HepG2 (cell line): ENCODE measurements around the gene SMTNL1. TPM values are rescaled to one million over a fixed set of nuclear protein-coding genes. Genes with fewer than 3 reads are reported as not detected.

Experiments used
- ARHGAP35 ChIP-seq: sonication (generic); formaldehyde crosslinking; IDR thresholded peaks from 2 replicates; pipeline ENCODE4 v1.9.0; 2022; ENCODE audit warnings: mild to moderate bottlenecking, inconsistent platforms, moderate library complexity, missing genetic modification reagents, borderline replicate concordance
- ARNTL ChIP-seq: sonication (generic); formaldehyde crosslinking; IDR thresholded peaks from 2 replicates; pipeline ENCODE4 v1.4.0; 2020; ENCODE audit warnings: mild to moderate bottlenecking, missing genetic modification reagents
- HCFC1 ChIP-seq: fragments of 150-350 bp; IDR thresholded peaks from 2 replicates; pipeline ENCODE4 v1.6.1; 2014; ENCODE audit warnings: low read depth, low read length
- KAT2B ChIP-seq: fragments of 150-350 bp; IDR thresholded peaks from 2 replicates; pipeline ENCODE4 v1.6.1; 2014; ENCODE audit warnings: low read depth, low read length, borderline replicate concordance
- REXO4 ChIP-seq: sonication (generic); formaldehyde crosslinking; IDR thresholded peaks from 2 replicates; pipeline ENCODE4 v1.8.0; 2022; ENCODE audit warnings: missing genetic modification reagents, mild to moderate bottlenecking, borderline replicate concordance
- SCMH1 ChIP-seq: sonication (generic); formaldehyde crosslinking; IDR thresholded peaks from 2 replicates; pipeline ENCODE4 v1.9.0; 2021; ENCODE audit warnings: missing genetic modification reagents, mild to moderate bottlenecking, borderline replicate concordance
- TSC22D2 ChIP-seq: sonication (generic); formaldehyde crosslinking; IDR thresholded peaks from 2 replicates; pipeline ENCODE4 v1.5.1; 2020; ENCODE audit warnings: missing genetic modification reagents, mild to moderate bottlenecking, borderline replicate concordance
- XRCC5 ChIP-seq: fragments of 200-400 bp; formaldehyde crosslinking; optimal IDR thresholded peaks from 2 replicates; pipeline ENCODE3; 2017; ENCODE audit warnings: mild to moderate bottlenecking, low read length
- ZBTB1 ChIP-seq: sonication (generic); formaldehyde crosslinking; IDR thresholded peaks from 2 replicates; pipeline ENCODE4 v1.4.0; 2020; ENCODE audit warnings: missing genetic modification reagents, borderline replicate concordance
- ZKSCAN1 ChIP-seq: fragments of 150-350 bp; IDR thresholded peaks from 2 replicates; pipeline ENCODE4 v1.6.1; 2014; ENCODE audit warnings: low read length
- ZNF274 ChIP-seq: sonication (generic); formaldehyde crosslinking; IDR thresholded peaks from 2 replicates; pipeline ENCODE4 v1.5.1; 2020; ENCODE audit warnings: mild to moderate bottlenecking, missing genetic modification reagents
- ZNF484 ChIP-seq: sonication (generic); formaldehyde crosslinking; IDR thresholded peaks from 2 replicates; pipeline ENCODE4 v1.5.1; 2020; ENCODE audit warnings: mild to moderate bottlenecking, low read depth, missing genetic modification reagents, borderline replicate concordance
- ZNF543 ChIP-seq: sonication (generic); formaldehyde crosslinking; IDR thresholded peaks from 2 replicates; pipeline ENCODE4 v1.4.0; 2020; ENCODE audit warnings: mild to moderate bottlenecking, missing genetic modification reagents
- ZNF629 ChIP-seq: sonication (generic); formaldehyde crosslinking; conservative IDR thresholded peaks from 2 replicates; pipeline ENCODE4 v1.5.0; 2020; ENCODE audit warnings: missing genetic modification reagents
- ZNF652 ChIP-seq: IDR thresholded peaks from 2 replicates; pipeline ENCODE4 v1.6.1; 2016; ENCODE audit warnings: low read depth, borderline replicate concordance
- polyA plus RNA-seq, 8 experiments: library from polyadenylated mRNA; depleted of rRNA in 3 of 8; stranded (reverse) in 7 of 8; unstranded in 1 of 8; fragments of >200 nt; fragmentation: Illumina TruSeq in 4 of 8; extraction: Trizol in 4 of 8; gene quantifications; 2 replicates each; pipeline versions ENCODE4 v1.2.1 to v1.2.3, GENCODE V29; 2011 to 2016; ENCODE audit warnings: low read depth in 4 of 8, missing spikeins in 1 of 8, mixed read lengths in 1 of 8; ENCODE audit not compliant: insufficient read depth in 1 of 8
- total RNA-seq, 5 experiments: library from RNA; depleted of rRNA; stranded (reverse); fragments of >200 nt; fragmentation: Illumina TruSeq; extraction: Trizol; gene quantifications; 2 replicates each; pipeline ENCODE4 v1.2.3, GENCODE V29; 2016; ENCODE audit warnings: low read depth in 1 of 5
- TF ChIP-seq, protein P1 (sequence below): sonication (generic); formaldehyde crosslinking; IDR thresholded peaks from 2 replicates; pipeline ENCODE4 v1.4.0; 2020; ENCODE audit warnings: low read depth, missing genetic modification reagents
- TF ChIP-seq, protein P2 (sequence below): sonication (generic); formaldehyde crosslinking; IDR thresholded peaks from 2 replicates; pipeline ENCODE4 v1.4.0; 2020; ENCODE audit warnings: missing genetic modification reagents
- TF ChIP-seq, protein P3 (sequence below): sonication (generic); formaldehyde crosslinking; IDR thresholded peaks from 2 replicates; pipeline ENCODE4 v1.8.1; 2023; ENCODE audit warnings: mild to moderate bottlenecking, missing genetic modification reagents
- TF ChIP-seq, protein P4 (sequence below): IDR thresholded peaks from 2 replicates; pipeline ENCODE4 v1.4.0; 2020; ENCODE audit warnings: mild to moderate bottlenecking, missing genetic modification reagents

The SMTNL1 gene
- total and polyA plus RNA-seq, 2 of the 13 experiments (the other 11 are each of a cell fraction or from before 2014, with no cell fraction given): 0.04 TPM; not detected in 1

DNA sequence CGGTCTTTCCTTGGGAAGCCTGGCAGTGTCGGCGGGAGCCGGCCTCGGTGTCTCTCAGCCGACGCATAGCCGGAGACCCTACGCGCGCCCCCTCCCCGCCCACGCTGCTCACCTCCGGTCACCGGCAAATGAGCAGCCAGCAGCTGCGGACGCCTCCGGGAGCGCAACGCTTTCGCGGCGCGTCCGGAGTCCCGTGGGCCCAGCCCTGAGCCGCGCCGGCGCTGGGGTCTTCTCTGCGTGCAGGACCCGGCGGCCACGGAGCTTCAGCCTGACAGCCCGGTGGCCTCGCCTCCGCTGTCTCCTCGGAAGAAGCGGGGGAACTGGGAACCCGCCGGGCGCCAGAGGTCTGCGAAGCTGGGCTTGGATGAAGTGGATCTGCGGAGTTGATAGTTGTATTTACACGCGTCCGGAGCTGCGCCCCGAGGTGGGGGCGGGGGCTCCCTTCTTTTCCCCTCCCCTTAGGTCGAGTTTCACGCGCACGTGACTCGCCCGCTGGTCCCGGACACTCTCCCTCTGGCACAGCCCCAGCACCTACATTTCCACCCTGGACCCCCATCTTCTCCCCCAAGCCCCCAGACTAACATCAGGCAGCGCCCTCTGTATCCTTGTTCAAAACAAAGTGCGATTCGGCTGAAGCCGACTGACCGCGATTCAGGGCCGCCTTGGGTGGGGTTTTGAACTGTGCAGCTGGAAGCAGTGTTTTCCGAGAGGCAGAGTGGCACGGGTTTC is 21.9 kb upstream of the SMTNL1 start, which contains the start of gene SLC43A1 (continued):
- TF ChIP-seq, protein P1, sequence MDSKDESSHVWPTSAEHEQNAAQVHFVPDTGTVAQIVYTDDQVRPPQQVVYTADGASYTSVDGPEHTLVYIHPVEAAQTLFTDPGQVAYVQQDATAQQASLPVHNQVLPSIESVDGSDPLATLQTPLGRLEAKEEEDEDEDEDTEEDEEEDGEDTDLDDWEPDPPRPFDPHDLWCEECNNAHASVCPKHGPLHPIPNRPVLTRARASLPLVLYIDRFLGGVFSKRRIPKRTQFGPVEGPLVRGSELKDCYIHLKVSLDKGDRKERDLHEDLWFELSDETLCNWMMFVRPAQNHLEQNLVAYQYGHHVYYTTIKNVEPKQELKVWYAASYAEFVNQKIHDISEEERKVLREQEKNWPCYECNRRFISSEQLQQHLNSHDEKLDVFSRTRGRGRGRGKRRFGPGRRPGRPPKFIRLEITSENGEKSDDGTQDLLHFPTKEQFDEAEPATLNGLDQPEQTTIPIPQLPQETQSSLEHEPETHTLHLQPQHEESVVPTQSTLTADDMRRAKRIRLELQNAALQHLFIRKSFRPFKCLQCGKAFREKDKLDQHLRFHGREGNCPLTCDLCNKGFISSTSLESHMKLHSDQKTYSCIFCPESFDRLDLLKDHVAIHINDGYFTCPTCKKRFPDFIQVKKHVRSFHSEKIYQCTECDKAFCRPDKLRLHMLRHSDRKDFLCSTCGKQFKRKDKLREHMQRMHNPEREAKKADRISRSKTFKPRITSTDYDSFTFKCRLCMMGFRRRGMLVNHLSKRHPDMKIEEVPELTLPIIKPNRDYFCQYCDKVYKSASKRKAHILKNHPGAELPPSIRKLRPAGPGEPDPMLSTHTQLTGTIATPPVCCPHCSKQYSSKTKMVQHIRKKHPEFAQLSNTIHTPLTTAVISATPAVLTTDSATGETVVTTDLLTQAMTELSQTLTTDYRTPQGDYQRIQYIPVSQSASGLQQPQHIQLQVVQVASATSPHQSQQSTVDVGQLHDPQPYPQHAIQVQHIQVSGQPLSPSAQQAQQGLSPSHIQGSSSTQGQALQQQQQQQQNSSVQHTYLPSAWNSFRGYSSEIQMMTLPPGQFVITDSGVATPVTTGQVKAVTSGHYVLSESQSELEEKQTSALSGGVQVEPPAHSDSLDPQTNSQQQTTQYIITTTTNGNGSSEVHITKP (CRISPR knock-in tag): no peak
- TF ChIP-seq, protein P2, sequence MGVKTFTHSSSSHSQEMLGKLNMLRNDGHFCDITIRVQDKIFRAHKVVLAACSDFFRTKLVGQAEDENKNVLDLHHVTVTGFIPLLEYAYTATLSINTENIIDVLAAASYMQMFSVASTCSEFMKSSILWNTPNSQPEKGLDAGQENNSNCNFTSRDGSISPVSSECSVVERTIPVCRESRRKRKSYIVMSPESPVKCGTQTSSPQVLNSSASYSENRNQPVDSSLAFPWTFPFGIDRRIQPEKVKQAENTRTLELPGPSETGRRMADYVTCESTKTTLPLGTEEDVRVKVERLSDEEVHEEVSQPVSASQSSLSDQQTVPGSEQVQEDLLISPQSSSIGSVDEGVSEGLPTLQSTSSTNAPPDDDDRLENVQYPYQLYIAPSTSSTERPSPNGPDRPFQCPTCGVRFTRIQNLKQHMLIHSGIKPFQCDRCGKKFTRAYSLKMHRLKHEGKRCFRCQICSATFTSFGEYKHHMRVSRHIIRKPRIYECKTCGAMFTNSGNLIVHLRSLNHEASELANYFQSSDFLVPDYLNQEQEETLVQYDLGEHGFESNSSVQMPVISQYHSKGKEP (CRISPR knock-in tag): no peak
- TF ChIP-seq TSC22D2 (CRISPR knock-in tag) (no peak), ZBTB1 (CRISPR knock-in tag) (no peak), ZKSCAN1 (no peak), ZNF629 (CRISPR knock-in tag) (no peak), SCMH1 (CRISPR knock-in tag) (no peak), HCFC1 (no peak), ZNF484 (CRISPR knock-in tag) (no peak), REXO4 (CRISPR knock-in tag) (no peak), KAT2B (no peak), ZNF652 (CRISPR knock-in tag) (no peak), XRCC5 (no peak), ZNF543 (CRISPR knock-in tag) (no peak), ZNF274 (no peak), ARNTL (CRISPR knock-in tag) (peak; percentile 81; the same call in 1 of the 2 replicates), ARHGAP35 (no peak)
- TF ChIP-seq, protein P3, sequence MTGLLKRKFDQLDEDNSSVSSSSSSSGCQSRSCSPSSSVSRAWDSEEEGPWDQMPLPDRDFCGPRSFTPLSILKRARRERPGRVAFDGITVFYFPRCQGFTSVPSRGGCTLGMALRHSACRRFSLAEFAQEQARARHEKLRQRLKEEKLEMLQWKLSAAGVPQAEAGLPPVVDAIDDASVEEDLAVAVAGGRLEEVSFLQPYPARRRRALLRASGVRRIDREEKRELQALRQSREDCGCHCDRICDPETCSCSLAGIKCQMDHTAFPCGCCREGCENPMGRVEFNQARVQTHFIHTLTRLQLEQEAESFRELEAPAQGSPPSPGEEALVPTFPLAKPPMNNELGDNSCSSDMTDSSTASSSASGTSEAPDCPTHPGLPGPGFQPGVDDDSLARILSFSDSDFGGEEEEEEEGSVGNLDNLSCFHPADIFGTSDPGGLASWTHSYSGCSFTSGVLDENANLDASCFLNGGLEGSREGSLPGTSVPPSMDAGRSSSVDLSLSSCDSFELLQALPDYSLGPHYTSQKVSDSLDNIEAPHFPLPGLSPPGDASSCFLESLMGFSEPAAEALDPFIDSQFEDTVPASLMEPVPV (CRISPR knock-in tag): peak; percentile 66; the same call in 1 of the 2 replicates
- TF ChIP-seq, protein P4, sequence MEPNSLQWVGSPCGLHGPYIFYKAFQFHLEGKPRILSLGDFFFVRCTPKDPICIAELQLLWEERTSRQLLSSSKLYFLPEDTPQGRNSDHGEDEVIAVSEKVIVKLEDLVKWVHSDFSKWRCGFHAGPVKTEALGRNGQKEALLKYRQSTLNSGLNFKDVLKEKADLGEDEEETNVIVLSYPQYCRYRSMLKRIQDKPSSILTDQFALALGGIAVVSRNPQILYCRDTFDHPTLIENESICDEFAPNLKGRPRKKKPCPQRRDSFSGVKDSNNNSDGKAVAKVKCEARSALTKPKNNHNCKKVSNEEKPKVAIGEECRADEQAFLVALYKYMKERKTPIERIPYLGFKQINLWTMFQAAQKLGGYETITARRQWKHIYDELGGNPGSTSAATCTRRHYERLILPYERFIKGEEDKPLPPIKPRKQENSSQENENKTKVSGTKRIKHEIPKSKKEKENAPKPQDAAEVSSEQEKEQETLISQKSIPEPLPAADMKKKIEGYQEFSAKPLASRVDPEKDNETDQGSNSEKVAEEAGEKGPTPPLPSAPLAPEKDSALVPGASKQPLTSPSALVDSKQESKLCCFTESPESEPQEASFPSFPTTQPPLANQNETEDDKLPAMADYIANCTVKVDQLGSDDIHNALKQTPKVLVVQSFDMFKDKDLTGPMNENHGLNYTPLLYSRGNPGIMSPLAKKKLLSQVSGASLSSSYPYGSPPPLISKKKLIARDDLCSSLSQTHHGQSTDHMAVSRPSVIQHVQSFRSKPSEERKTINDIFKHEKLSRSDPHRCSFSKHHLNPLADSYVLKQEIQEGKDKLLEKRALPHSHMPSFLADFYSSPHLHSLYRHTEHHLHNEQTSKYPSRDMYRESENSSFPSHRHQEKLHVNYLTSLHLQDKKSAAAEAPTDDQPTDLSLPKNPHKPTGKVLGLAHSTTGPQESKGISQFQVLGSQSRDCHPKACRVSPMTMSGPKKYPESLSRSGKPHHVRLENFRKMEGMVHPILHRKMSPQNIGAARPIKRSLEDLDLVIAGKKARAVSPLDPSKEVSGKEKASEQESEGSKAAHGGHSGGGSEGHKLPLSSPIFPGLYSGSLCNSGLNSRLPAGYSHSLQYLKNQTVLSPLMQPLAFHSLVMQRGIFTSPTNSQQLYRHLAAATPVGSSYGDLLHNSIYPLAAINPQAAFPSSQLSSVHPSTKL (CRISPR knock-in tag): peak; percentile 67
